WTC11 (cell line): ENCODE data around the gene INO80D.

Experiments
- CREB1 ChIP-seq: sonication (generic); formaldehyde crosslinking; IDR thresholded peaks from 2 replicates; pipeline ENCODE4 v1.8.0; 2023; ENCODE audit warnings: mild to moderate bottlenecking, missing genetic modification reagents
- CREM ChIP-seq: sonication (generic); formaldehyde crosslinking; IDR thresholded peaks from 2 replicates; pipeline ENCODE4 v1.8.1; 2022; ENCODE audit warnings: mild to moderate bottlenecking, missing genetic modification reagents, moderate library complexity
- CTCF ChIP-seq: fragments of 200-600 bp; IDR thresholded peaks from 2 replicates; pipeline ENCODE4 v1.8.0; 2022; ENCODE audit warnings: antibody characterized with exemption
- FOXJ3 ChIP-seq: sonication (generic); formaldehyde crosslinking; IDR thresholded peaks from 2 replicates; pipeline ENCODE4 v1.9.0; 2021; ENCODE audit warnings: missing genetic modification reagents, mild to moderate bottlenecking, borderline replicate concordance
- HMGXB4 ChIP-seq: sonication (generic); formaldehyde crosslinking; IDR thresholded peaks from 2 replicates; pipeline ENCODE4 v1.8.1; 2023; ENCODE audit warnings: mild to moderate bottlenecking, moderate library complexity, missing genetic modification reagents
- SMAD3 ChIP-seq: sonication (generic); formaldehyde crosslinking; IDR thresholded peaks from 2 replicates; pipeline ENCODE4 v1.8.0; 2022; ENCODE audit warnings: missing genetic modification reagents, mild to moderate bottlenecking, borderline replicate concordance
- ZNF138 ChIP-seq: sonication (generic); formaldehyde crosslinking; conservative IDR thresholded peaks from 2 replicates; pipeline ENCODE4 v1.8.1; 2022; ENCODE audit warnings: mild to moderate bottlenecking, moderate library complexity, missing genetic modification reagents
- ZNF232 ChIP-seq: sonication (generic); formaldehyde crosslinking; IDR thresholded peaks from 2 replicates; pipeline ENCODE4 v1.8.0; 2022; ENCODE audit warnings: mild to moderate bottlenecking, missing genetic modification reagents
- ZNF263 ChIP-seq: sonication (generic); formaldehyde crosslinking; IDR thresholded peaks from 2 replicates; pipeline ENCODE4 v1.8.1; 2022; ENCODE audit warnings: low read depth, mild to moderate bottlenecking, moderate library complexity, missing genetic modification reagents
- TF ChIP-seq, protein P1 (sequence below): sonication (generic); formaldehyde crosslinking; IDR thresholded peaks from 2 replicates; pipeline ENCODE4 v1.8.0; 2022; ENCODE audit warnings: mild to moderate bottlenecking, missing genetic modification reagents
- TF ChIP-seq, protein P2 (sequence below): sonication (generic); formaldehyde crosslinking; IDR thresholded peaks from 2 replicates; pipeline ENCODE4 v1.8.1; 2023; ENCODE audit warnings: mild to moderate bottlenecking, missing genetic modification reagents, moderate library complexity
- TF ChIP-seq, protein P3 (sequence below): sonication (generic); formaldehyde crosslinking; conservative IDR thresholded peaks from 2 replicates; pipeline ENCODE4 v1.8.1; 2022; ENCODE audit warnings: mild to moderate bottlenecking, missing genetic modification reagents
- TF ChIP-seq, protein P4 (sequence below): sonication (generic); formaldehyde crosslinking; IDR thresholded peaks from 2 replicates; pipeline ENCODE4 v1.8.0; 2022; ENCODE audit warnings: mild to moderate bottlenecking, missing genetic modification reagents

GRCh38 chr2:206028101-206028500 is 57.9 kb downstream of the INO80D start:
- TF ChIP-seq CTCF (no peak), ZNF138 (CRISPR knock-in tag) (no peak), FOXJ3 (no peak), CREM (CRISPR knock-in tag) (no peak), SMAD3 (CRISPR knock-in tag) (no peak), ZNF263 (no peak), HMGXB4 (no peak), ZNF232 (CRISPR knock-in tag) (no peak), CREB1 (CRISPR knock-in tag) (no peak)
- TF ChIP-seq, protein P1, sequence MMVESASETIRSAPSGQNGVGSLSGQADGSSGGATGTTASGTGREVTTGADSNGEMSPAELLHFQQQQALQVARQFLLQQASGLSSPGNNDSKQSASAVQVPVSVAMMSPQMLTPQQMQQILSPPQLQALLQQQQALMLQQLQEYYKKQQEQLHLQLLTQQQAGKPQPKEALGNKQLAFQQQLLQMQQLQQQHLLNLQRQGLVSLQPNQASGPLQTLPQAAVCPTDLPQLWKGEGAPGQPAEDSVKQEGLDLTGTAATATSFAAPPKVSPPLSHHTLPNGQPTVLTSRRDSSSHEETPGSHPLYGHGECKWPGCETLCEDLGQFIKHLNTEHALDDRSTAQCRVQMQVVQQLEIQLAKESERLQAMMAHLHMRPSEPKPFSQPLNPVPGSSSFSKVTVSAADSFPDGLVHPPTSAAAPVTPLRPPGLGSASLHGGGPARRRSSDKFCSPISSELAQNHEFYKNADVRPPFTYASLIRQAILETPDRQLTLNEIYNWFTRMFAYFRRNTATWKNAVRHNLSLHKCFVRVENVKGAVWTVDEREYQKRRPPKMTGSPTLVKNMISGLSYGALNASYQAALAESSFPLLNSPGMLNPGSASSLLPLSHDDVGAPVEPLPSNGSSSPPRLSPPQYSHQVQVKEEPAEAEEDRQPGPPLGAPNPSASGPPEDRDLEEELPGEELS (CRISPR knock-in tag) = no peak
- TF ChIP-seq, protein P2, sequence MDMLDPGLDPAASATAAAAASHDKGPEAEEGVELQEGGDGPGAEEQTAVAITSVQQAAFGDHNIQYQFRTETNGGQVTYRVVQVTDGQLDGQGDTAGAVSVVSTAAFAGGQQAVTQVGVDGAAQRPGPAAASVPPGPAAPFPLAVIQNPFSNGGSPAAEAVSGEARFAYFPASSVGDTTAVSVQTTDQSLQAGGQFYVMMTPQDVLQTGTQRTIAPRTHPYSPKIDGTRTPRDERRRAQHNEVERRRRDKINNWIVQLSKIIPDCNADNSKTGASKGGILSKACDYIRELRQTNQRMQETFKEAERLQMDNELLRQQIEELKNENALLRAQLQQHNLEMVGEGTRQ = no peak
- TF ChIP-seq, protein P3, sequence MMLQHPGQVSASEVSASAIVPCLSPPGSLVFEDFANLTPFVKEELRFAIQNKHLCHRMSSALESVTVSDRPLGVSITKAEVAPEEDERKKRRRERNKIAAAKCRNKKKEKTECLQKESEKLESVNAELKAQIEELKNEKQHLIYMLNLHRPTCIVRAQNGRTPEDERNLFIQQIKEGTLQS (CRISPR knock-in tag) = no peak
- TF ChIP-seq, protein P4, sequence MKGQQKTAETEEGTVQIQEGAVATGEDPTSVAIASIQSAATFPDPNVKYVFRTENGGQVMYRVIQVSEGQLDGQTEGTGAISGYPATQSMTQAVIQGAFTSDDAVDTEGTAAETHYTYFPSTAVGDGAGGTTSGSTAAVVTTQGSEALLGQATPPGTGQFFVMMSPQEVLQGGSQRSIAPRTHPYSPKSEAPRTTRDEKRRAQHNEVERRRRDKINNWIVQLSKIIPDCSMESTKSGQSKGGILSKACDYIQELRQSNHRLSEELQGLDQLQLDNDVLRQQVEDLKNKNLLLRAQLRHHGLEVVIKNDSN (CRISPR knock-in tag) = no peak
